Gastroesophageal sphincter (tissue), 3 donors: Measurements from ENCODE around the gene PDE2A.

Experiments
- EP300 ChIP-seq: sonication (generic); formaldehyde crosslinking; IDR thresholded peaks from one replicate; pipeline ENCODE4 v1.6.1; 2017; ENCODE audit warnings: antibody characterized with exemption, mild to moderate bottlenecking
- POLR2A ChIP-seq, 2 donors: fragments of 450-650 bp; IDR thresholded peaks; one replicate each; pipeline ENCODE4 v1.6.1; 2017; ENCODE audit warnings: antibody characterized with exemption in 2 of 2, mild to moderate bottlenecking in 2 of 2, moderate library complexity in 1 of 2
- POLR2AphosphoS5 ChIP-seq: sonication (generic); formaldehyde crosslinking; IDR thresholded peaks from one replicate; pipeline ENCODE4 v1.6.1; 2017; ENCODE audit warnings: antibody characterized with exemption
- TF ChIP-seq, protein P1 (sequence below), 4 experiments: fragments of 200-600 bp in 2 of 4; fragments of 450-650 bp in 2 of 4; sonication (generic) in 1 of 4; IDR thresholded peaks; one replicate each; pipeline ENCODE4 v1.5.1; 2017 to 2019; ENCODE audit warnings: antibody characterized with exemption in 4 of 4, mild to moderate bottlenecking in 2 of 4, moderate library complexity in 2 of 4

DNA sequence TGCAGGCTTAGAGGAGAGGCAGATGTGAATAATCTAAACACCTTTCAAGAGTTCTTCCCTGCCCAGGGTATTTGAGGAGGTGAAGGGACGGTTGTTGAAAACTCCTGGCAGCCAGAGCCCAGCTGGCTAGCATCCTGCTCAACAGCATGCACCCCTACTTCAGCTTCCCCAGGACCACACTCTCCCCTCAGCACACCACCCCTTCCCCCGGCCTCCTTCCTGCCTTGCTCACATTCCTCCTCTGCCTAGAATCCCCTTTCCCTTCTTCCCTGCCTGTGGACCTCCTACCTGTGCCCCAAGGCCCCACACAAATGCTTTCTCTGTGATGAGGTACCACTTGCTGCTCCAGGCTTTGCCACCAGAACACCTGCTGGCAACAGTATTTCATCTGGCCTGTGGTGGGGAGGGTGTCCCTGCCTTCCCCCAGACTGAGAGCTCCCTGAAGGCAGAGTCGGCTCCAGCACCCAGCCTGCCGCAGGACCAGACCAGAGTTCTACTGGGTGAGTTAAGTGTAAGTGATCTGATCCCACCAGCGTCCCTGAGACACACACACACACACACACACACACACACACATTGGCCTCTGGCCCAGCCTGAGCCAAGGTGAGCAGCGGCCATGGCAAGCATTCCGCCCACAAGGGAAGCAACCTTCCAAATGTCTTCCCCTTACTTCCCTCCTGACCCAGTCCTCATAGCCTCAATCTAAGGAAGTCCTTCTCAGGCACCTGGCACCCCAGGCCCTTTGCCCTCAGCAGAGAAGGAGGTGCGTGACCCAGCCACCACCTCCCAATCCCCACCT, 79.5 kb downstream of the PDE2A start:
- TF ChIP-seq POLR2AphosphoS5 (no peak), POLR2A (IDR thresholded peaks at IDR 0.05) (no peak), EP300 (no peak)
- TF ChIP-seq, protein P1, sequence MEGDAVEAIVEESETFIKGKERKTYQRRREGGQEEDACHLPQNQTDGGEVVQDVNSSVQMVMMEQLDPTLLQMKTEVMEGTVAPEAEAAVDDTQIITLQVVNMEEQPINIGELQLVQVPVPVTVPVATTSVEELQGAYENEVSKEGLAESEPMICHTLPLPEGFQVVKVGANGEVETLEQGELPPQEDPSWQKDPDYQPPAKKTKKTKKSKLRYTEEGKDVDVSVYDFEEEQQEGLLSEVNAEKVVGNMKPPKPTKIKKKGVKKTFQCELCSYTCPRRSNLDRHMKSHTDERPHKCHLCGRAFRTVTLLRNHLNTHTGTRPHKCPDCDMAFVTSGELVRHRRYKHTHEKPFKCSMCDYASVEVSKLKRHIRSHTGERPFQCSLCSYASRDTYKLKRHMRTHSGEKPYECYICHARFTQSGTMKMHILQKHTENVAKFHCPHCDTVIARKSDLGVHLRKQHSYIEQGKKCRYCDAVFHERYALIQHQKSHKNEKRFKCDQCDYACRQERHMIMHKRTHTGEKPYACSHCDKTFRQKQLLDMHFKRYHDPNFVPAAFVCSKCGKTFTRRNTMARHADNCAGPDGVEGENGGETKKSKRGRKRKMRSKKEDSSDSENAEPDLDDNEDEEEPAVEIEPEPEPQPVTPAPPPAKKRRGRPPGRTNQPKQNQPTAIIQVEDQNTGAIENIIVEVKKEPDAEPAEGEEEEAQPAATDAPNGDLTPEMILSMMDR (IDR thresholded peaks at IDR 0.05), result no peak
